ENCODE measurements around the gene QPRT.

Gene QPRT

GRCh38 chr16:29667755-29668154 is 11.2 kb upstream of the QPRT start:
- no peaks in the 10 kb centered on the region for H3K9me3 ChIP-seq (ENCODE audit: severe bottlenecking)
- no peaks in the 10 kb centered on the region for H3K27me3 ChIP-seq (ENCODE audit: insufficient read depth, poor library complexity, severe bottlenecking)
- no peaks in the 10 kb centered on the region for H3K36me3 ChIP-seq (ENCODE audit: low read depth)
- DNase-seq (ENCODE audit: low spot score) (no peak), ATAC-seq (ENCODE audit: low read depth) (no peak)
- TF ChIP-seq CTCF (IDR thresholded peaks at IDR 0.05; ENCODE audit: poor library complexity, severe bottlenecking), result no peak
- H3K27ac ChIP-seq (ENCODE audit: poor library complexity, severe bottlenecking), result no peak overlapping the region
- no peak overlapping the region for H3K4me3 ChIP-seq (ENCODE audit: severe bottlenecking)
- H3K4me1 ChIP-seq (ENCODE audit: insufficient read depth, poor library complexity, severe bottlenecking), result no peaks in the 10 kb centered on the region

- H3K36me3 ChIP-seq (ENCODE audit: low read depth), result no peaks in the 10 kb centered on the region
- no peak overlapping the region for H3K4me3 ChIP-seq (ENCODE audit: severe bottlenecking)
- no peaks in the 10 kb centered on the region for H3K9me3 ChIP-seq (ENCODE audit: severe bottlenecking)
- H3K4me1 ChIP-seq (ENCODE audit: insufficient read depth, poor library complexity, severe bottlenecking), result no peaks in the 10 kb centered on the region
- no peak for ATAC-seq (ENCODE audit: low read depth)
- H3K27me3 ChIP-seq (ENCODE audit: insufficient read depth, poor library complexity, severe bottlenecking), result no peaks in the 10 kb centered on the region
- H3K27ac ChIP-seq (ENCODE audit: poor library complexity, severe bottlenecking), result no peak overlapping the region
- no peak for TF ChIP-seq CTCF (IDR thresholded peaks at IDR 0.05; ENCODE audit: poor library complexity, severe bottlenecking)
- DNase-seq (ENCODE audit: low spot score), result no peak
Measured at GRCh38 chr16:29668267-29668666, 10.7 kb upstream of the QPRT start.

- no peaks in the 10 kb centered on the region for H3K4me1 ChIP-seq (ENCODE audit: insufficient read depth, poor library complexity, severe bottlenecking)
- no peak overlapping the region for H3K4me3 ChIP-seq (ENCODE audit: severe bottlenecking)
- no peaks in the 10 kb centered on the region for H3K27me3 ChIP-seq (ENCODE audit: insufficient read depth, poor library complexity, severe bottlenecking)
- no peak overlapping the region for H3K27ac ChIP-seq (ENCODE audit: poor library complexity, severe bottlenecking)
- DNase-seq (ENCODE audit: low spot score) (no peak), ATAC-seq (ENCODE audit: low read depth) (no peak)
- H3K36me3 ChIP-seq (ENCODE audit: low read depth), result no peaks in the 10 kb centered on the region
- no peak for TF ChIP-seq CTCF (IDR thresholded peaks at IDR 0.05; ENCODE audit: poor library complexity, severe bottlenecking)
- no peaks in the 10 kb centered on the region for H3K9me3 ChIP-seq (ENCODE audit: severe bottlenecking)
Measured at GRCh38 chr16:29673501-29673900, 5.5 kb upstream of the QPRT start.

GRCh38 chr16:29674188-29674587 is 4.8 kb upstream of the QPRT start:
- no peaks in the 10 kb centered on the region for H3K4me1 ChIP-seq (ENCODE audit: insufficient read depth, poor library complexity, severe bottlenecking)
- H3K4me3 ChIP-seq (ENCODE audit: severe bottlenecking), result no peak overlapping the region
- no peak for ATAC-seq (ENCODE audit: low read depth)
- no peaks in the 10 kb centered on the region for H3K27me3 ChIP-seq (ENCODE audit: insufficient read depth, poor library complexity, severe bottlenecking)
- no peaks in the 10 kb centered on the region for H3K36me3 ChIP-seq (ENCODE audit: low read depth)
- no peak overlapping the region for H3K27ac ChIP-seq (ENCODE audit: poor library complexity, severe bottlenecking)
- no peaks in the 10 kb centered on the region for H3K9me3 ChIP-seq (ENCODE audit: severe bottlenecking)
- DNase-seq (ENCODE audit: low spot score), result no peak
- no peak for TF ChIP-seq CTCF (IDR thresholded peaks at IDR 0.05; ENCODE audit: poor library complexity, severe bottlenecking)

- Histone ChIP-seq H3K36me3 (ENCODE audit: low read depth) (no peaks in the 10 kb centered on the region), H3K27ac (ENCODE audit: poor library complexity, severe bottlenecking) (no peak overlapping the region), H3K27me3 (ENCODE audit: insufficient read depth, poor library complexity, severe bottlenecking) (no peaks in the 10 kb centered on the region), H3K4me1 (ENCODE audit: insufficient read depth, poor library complexity, severe bottlenecking) (no peaks in the 10 kb centered on the region), H3K9me3 (ENCODE audit: severe bottlenecking) (no peaks in the 10 kb centered on the region), H3K4me3 (ENCODE audit: severe bottlenecking) (no peak overlapping the region)
- ATAC-seq (ENCODE audit: low read depth) (peak; percentile 67; the same call in 2 of the 3 replicates), DNase-seq (ENCODE audit: low spot score) (no peak)
- TF ChIP-seq CTCF (IDR thresholded peaks at IDR 0.05; ENCODE audit: poor library complexity, severe bottlenecking), result no peak
Measured at GRCh38 chr16:29675811-29676643, 3.0 kb upstream of the QPRT start.

All from RWPE2 (cell line).